GM18519 (cell line): ENCODE data around the gene PABPN1.
"Not testable (repeated sequence)": the region's sequence is repeated elsewhere in the genome, so short reads cannot be mapped to it uniquely, and the experiment has no call there.

Source experiments
- ATAC-seq: cut with Tn5 transposase; IDR thresholded peaks from one replicate; pipeline ENCODE4 v1.9.1; 2021; ENCODE audit warnings: mild to moderate bottlenecking, moderate library complexity; ENCODE audit not compliant: unreplicated experiment, low FRiP score

PABPN1 gene

DNA sequence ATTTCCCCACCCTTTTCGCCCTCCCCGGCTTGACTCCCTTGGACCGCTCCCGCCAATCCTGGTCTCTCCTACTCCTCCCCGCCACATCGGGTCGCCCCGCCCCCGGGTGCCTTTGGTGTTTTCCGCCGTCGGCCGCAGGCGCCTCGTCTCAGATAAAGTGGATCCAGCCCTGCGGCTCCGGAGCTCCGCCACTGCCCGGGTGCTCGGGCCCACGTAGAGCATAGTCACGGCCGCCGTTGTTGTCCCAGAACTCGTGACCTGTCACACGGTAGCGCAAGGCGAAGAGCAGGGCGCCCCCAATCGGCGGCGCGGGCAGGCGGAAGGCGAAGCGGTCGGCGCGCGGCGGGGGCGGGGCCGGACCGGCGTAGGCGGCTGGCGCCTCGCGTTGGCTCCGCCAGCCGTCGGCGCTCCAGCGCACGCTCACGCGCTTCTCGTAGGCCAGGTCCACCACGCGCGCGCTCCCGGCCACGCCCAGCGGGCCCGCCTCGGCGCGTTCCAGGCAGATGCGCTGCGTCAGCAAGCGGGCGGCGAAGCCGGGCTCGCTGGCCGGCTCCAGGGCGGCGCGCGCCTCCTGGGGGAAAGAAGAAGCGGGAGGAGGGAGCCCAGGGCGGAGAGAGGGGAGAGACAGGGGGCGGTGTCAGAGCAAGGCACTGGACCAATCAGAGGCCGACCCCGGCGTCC is 19.8 kb upstream of the PABPN1 start:
- ATAC-seq: peak; percentile 62

DNA sequence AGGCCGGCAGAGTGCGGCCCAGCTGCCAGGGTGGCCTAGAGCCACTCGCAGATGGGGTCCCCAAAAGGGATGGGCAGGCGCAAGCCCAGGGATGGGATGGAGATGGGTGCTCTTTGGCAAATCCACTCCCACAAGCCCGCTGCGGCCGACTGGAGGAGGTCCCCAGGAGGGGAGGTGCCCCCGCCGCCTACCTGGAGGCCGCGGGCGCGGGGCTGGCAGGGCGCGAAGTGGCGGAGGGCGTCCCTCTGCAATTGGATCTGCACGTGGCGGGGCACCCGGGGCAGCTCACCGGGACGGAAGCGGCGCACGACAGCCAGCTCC is 19.3 kb upstream of the PABPN1 start:
- peak; percentile 1 for ATAC-seq

DNA sequence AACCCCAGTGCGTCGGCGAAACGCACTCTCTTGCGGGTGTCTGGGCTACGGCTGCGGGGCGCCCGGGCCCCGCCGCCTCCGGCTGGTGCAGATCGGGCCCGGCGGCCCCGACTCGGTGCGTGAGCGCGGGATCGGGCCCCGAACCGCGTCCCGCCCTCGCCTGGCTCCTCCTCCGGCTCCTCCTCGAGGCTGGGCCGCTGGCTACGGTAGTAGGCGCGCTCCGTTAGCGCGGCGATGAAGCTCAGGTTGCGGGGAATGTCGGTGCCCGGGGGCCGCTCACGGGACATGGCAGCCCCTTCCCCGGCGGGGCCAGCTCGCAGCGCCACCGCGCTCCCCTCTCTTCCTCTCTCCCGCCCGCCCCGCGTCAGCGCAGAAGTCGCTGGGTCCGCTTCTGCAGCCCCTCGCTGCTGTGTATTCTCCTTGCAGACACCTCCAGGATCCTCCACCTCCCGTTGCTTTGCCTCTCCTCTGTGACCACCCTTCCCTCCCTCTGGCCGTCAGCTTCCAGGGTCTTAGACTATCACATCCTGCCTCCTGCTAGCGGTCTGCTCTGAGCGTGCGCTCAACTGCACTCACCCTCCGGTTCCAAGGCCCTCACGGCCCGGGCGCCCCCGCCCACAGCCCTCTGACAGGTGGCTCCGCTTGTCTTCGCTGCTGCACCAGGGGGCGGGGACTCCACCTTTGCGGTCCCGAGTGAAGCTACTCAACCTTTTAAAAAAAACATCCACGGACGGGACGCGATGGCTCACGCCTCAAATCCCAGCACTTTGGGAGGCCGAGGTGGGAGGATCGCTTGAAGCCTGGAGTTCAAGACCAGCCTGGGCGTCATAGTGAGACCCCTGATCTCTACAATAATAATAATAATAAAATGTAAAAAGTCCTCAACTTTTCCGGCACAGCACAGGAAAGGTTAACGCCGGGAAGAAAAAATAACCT is 18.7 kb upstream of the PABPN1 start, which contains the start of gene PPP1R3E:
Gene PPP1R3E, minus strand, starts transcription at position 570 of the 936 bp plus-strand sequence. Its CDS starts 283 bp downstream, at position 287.
- peak; percentile 10 for ATAC-seq

DNA sequence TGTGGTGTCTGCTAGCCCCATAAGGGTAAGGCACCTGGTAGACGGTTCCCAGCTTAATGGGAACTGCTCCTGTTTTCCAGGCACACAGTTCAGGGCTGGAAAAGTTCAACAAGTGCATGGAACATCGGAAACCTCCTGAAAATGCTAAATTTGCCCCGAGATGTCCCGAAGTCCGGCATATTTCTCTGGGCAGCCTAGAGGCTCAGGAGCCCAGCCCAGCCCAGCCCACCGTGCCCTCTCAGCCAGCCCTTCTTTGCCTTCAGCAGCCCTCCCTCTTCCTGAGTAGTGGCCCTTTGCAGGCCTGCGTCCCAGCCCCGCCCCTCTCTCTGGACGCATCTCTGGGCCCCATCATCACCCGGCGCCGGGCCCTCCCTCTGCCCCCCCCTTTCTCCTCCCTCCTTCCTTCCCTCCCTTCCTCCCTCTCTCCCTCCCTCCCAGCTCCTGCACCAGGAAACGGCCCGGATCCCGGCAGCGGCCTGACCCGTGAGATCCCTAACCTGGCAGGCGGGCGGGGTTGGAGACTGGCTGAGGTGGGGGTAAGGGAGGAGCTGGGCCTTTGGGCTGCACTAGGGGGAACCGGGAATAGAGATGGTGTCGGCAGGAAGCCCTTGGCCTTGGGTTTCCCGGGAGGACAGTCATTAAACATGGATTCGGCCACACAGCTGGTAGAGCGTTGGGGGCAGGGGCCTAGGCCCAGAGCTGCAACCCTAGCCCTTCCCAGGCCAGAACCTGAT is 14.7 kb upstream of the PABPN1 start, which contains the start of gene BCL2L2:
Gene BCL2L2, plus strand, starts transcription at position 422 of the 734 bp plus-strand sequence. CDS start 935 bp downstream, outside the sequence.
- no peak for ATAC-seq

DNA sequence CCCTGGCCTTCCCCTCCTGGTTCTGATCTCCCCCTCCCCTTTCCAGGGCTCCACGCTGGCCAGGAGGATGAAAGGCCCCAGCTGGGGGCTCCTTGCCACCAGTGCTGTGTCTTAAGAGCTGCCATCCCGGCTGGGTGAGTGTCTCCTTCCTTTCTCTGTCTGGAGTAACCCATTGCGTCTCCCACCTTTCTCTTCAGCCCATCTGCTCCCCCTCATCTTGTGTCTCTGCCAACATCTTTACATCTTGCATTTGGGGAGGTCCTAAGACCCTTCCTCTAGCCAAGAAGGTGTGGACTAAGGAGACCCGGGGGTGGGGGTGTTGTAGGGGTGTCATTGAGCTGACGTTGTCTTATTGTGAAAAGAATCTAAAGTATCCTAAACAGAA is 14.1 kb upstream of the PABPN1 start:
- no peak for ATAC-seq

DNA sequence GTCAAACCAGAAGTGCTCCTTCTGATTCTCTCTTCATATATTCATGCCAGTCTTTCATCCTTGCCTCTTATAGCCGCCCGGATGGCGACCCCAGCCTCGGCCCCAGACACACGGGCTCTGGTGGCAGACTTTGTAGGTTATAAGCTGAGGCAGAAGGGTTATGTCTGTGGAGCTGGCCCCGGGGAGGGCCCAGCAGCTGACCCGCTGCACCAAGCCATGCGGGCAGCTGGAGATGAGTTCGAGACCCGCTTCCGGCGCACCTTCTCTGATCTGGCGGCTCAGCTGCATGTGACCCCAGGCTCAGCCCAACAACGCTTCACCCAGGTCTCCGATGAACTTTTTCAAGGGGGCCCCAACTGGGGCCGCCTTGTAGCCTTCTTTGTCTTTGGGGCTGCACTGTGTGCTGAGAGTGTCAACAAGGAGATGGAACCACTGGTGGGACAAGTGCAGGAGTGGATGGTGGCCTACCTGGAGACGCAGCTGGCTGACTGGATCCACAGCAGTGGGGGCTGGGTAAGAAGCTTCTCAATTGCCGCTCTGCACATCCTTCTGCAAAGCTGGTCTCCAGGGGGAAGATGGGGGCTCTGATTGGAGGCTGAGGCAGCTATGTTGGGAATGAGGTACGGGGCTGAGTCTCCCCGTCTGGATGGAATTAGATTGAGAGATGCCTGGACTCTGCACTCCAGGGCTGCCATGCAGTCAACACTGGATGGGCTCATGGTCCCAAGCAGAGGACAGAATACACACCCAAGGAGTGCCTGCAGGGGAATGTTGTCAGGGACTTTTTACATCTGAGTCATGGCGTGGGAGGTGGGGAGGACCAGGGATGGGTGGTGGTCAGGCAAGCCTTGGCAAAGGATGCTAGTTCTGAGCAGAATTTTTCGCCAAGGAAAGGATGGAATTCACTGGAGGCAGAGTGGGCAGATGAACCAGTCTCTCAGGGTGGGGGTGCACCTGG is 13.3 kb upstream of the PABPN1 start:
- no peak for ATAC-seq

DNA sequence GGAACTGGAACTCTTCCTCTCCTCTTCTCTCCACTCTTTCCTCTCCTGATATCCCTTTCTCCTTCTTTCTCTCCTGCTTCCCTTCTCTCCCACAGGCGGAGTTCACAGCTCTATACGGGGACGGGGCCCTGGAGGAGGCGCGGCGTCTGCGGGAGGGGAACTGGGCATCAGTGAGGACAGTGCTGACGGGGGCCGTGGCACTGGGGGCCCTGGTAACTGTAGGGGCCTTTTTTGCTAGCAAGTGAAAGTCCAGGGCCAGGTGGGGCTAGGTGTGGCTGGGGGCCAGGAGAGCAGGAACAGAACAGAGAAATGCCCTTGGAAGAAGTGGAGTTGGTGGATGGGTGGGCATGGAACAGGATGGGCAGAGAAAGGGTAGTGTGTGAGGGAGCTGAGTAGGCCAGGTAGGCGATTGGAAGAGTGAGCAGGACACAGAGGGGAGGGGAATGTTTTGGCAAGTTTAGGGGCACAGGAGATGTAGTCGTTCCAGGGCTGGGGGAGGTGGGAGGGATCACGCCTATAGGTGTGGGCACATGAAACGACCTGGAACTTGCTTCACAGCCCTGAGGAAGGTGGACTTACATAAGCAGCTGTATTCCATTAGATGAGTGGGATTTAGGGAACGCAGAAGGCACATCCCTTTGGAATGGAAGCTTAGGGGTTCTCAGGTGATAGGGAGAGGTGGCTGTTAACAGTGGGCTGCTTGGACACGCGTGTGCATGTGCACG is 12.4 kb upstream of the PABPN1 start:
- ATAC-seq: no peak

DNA sequence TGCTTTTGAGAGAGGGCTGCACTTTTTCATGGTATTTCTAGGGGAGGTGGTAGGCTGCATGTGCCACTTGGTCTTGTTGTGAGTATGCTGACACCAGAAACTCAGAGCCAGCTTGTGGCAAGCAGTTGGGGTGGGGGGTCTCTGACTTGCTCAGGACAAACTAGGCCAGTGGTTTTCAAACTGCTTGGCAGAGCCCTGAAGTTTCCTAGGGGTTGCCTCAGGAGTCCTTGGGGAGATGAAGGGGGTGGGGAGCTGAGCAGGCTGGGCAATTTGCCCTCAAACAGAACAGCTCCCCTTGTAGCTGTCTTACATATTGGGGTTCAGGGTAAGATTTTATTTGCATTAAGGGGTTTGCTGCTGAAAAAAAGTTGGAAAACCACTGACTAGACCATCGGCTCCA is 10.7 kb upstream of the PABPN1 start:
- no peak for ATAC-seq

DNA sequence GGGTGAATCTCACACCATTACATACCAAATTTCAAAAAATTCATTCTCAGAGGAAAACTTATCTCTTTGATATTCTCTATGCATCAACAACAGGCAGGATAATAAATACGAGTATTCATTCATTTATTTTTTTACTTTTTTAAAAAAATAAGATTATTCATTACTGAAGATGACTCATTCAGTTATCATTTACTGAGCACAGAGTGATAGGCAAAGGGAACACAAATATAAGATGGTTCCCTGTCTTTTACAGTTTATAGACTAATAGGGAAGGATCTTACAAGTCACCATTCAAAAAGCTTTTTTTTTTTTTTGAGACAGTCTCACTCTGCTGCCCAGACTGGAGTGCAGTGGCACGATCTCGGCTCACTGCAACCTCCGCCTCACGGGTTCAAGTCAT is 5.0 kb upstream of the PABPN1 start:
- no peak for ATAC-seq

DNA sequence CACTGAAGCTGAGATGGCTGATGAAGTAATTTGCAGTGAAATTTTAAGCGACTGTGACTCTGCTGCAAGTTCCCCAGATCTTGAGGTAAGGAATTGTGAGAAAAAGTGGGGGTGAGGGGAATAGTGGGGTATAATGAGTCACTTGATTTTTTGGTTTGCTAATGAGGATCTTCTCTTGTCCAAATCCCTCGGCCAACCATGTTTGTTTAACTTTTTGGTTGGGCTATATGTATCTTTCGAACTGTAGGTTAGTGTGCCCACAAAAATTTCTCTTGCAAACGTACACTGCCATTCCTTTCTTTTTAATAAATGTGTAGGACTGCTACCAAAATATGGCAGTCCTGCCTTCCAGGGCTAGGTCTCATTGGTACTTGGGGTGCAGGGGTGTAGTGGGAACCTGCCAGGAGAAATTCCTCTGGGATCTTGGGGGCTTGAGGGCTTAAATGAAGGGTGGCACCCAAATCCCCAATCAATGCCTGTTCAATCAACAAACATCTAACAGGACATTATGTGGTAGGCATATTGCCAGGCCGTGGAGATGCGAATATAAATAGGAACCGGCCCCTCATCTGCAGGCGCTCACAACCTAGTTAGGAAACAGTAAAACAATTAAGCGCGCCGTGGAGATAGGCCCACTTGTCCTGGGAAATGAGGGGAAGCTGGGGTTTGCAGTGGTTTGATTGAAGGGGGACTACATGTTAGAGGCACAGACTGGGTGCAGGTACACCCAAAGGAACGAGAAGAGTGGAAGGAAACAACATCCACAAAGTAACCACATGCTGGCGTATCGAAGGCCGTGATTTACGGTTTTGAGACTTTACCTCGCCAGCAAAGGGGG is 1.3 kb upstream of the PABPN1 start:
- no peak for ATAC-seq

DNA sequence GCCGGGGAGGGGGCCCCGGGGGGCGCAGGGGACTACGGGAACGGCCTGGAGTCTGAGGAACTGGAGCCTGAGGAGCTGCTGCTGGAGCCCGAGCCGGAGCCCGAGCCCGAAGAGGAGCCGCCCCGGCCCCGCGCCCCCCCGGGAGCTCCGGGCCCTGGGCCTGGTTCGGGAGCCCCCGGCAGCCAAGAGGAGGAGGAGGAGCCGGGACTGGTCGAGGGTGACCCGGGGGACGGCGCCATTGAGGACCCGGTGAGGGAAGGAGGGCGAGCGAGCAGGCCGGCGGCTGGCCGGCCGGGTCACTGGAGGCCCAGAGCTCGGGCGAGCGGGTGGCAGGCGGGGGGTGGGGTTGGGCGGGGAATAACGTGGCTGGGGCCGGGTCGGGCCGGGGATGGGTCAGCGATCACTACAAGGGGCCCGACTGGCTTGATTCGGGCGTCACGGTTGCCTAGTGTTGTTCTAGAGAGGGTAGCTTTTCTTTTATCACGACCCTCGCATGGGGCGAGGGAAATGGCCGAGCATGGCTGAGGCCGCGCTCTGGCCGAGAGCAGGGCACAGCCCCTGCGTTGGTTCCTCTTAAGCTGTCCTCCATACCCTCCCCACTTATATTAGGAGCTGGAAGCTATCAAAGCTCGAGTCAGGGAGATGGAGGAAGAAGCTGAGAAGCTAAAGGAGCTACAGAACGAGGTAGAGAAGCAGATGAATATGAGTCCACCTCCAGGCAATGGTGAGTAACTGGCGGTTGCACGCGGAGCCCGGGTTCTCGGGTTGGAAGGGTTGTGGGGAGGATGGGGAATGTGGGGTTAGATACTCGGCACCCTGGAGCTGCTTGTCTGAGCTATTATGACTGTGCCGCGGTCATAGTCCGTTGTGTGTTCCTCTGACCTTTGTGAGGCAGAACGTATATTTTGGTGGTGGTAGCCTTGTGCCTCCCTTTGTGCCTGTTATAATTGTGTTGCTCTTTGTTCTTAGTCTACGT is 603 bp downstream of the PABPN1 start:
- peak; percentile 1 for ATAC-seq

DNA sequence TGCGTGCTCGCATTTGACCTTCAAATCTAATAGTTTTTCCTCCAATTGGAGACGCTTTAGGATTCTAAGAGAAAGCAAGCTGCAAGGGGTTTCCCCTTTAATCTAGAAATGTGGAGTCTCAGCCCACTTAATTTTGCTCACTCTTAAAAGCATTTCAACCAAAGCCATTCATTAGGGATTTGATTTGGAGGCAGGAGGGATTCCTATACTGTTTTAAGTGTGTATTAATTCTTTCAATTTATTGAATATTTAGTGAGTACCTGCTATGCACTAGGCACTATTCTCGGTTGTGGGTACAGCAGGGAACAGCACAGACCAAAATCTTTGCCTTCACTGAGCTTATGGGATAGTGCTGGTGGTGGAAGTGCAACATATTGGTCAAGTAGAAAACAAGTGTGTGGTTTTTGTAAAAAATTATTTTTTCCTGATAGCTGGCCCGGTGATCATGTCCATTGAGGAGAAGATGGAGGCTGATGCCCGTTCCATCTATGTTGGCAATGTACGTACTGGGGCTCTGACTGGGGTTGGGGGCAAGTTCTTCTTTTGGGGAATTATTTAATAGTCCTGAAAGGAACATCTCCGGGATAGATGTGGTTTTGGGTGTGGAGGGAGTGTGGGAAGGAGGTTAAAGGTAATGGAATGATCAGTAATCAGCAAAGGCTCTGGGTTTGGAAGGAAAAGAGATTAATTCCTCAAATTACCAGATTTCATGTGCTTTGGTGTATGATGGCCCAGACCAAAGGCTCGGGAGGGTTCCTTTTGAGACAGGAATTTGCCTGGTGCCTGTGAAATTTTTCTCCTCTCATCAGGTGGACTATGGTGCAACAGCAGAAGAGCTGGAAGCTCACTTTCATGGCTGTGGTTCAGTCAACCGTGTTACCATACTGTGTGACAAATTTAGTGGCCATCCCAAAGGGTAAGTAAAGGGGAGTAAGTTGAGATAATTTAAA is 1.6 kb downstream of the PABPN1 start:
- no peak for ATAC-seq

DNA sequence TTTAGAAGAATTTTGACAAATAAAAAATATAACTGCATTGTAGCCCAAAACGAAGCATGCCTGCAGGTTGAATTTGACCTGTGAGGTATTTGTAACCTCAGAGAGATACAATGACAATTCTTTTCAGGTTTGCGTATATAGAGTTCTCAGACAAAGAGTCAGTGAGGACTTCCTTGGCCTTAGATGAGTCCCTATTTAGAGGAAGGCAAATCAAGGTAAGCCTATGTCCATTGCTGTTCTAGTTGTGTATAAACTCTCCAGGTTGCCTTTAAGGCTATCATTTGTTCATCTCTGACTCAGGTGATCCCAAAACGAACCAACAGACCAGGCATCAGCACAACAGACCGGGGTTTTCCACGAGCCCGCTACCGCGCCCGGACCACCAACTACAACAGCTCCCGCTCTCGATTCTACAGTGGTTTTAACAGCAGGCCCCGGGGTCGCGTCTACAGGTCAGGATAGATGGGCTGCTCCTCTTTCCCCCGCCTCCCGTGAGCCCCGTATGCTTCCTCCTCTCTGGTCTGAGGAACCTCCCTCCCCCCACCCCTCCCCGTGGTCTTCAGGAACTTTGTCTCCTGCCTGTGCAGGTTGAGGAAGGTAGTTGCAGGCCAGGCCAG is 2.7 kb downstream of the PABPN1 start:
- no peak for ATAC-seq

DNA sequence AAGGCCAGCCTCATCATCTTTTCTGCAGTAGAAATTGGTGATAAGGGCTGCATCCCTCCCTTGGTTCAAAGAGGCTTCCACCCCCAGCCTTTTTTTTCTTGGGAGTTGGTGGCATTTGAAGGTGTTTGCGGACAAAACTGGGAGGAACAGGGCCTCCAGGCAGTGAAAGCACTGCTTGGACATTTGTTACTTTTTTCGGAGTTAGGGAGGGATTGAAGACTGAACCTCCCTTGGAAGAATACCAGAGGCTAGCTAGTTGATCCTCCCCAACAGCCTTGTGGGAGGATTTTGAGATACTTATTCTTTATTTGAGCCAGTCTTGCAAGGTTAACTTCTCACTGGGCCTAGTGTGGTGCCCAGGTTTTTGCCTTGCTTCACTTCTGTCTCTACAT is 3.2 kb downstream of the PABPN1 start:
- ATAC-seq: no peak

DNA sequence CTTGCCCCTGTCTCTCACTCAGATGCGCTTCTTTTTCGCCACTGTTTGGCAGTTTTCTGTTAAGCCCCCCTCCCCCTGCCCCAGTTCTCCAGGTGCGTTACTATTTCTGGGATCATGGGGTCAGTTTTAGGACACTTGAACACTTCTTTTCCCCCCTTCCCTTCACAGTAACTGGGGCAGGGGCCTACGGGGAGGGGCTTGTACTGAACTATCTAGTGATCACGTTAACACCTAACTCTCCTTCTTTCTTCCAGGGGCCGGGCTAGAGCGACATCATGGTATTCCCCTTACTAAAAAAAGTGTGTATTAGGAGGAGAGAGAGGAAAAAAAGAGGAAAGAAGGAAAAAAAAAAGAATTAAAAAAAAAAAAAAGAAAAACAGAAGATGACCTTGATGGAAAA is 3.7 kb downstream of the PABPN1 start:
- ATAC-seq: no peak

DNA sequence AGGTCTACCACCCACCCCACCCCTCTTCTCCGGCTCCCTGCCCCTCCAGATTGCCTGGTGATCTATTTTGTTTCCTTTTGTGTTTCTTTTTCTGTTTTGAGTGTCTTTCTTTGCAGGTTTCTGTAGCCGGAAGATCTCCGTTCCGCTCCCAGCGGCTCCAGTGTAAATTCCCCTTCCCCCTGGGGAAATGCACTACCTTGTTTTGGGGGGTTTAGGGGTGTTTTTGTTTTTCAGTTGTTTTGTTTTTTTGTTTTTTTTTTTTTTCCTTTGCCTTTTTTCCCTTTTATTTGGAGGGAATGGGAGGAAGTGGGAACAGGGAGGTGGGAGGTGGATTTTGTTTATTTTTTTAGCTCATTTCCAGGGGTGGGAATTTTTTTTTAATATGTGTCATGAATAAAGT is 4.5 kb downstream of the PABPN1 start:
- ATAC-seq: not testable (repeated sequence)
